K562 (cell line): ENCODE measurements around the gene DAB1. TPM values are rescaled to one million over a fixed set of nuclear protein-coding genes. Genes with fewer than 3 reads are reported as not detected.

ENCODE experiments used
- ATAC-seq: fragments of 200-7000 bp; cut with Tn5 transposase; 3 replicates; pipeline ENCODE4 v1.9.1; 2020; ENCODE audit warnings: moderate library complexity
- BruUV-seq: library from RNA; stranded (reverse); fragments of 400-500 nt; replicated peaks from 2 replicates; lab custom pipeline; 2021; lab: Mats Ljungman, UMichigan
- CTCF ChIA-PET: fragments of 300-600 bp; formaldehyde crosslinking; extraction: SDS; loops from one replicate; lab custom pipeline; 2021; ENCODE audit warnings: low intra/inter-chr PET ratio; lab: Yijun Ruan, JAX
- POLR2A ChIA-PET: fragments of 300-600, 350-650 bp; sonication (Branson Sonifier 250); formaldehyde crosslinking; extraction: SDS; loops from one replicate; lab custom pipeline; 2021; ENCODE audit warnings: antibody characterized with exemption, inconsistent platforms; lab: Yijun Ruan, JAX
- DNase-seq, 4 experiments: peaks; one replicate each; pipeline versions ENCODE4 v3.0.0 to v3.0.0-alpha.2; 2011 to 2018; ENCODE audit warnings: low spot score in 3 of 4, mixed read lengths in 3 of 4; ENCODE audit errors: extremely low read depth in 1 of 4
- FAIRE-seq: peaks from 2 replicates; lab custom pipeline; 2011; peaks lifted over from hg19 to GRCh38; lab: Jason Lieb, UNC
- H2AFZ ChIP-seq: 2 replicates; pipeline ENCODE4 v1.6.0; 2011; ENCODE audit warnings: low read depth, low read length, control low read depth, inconsistent platforms
- H3K27ac ChIP-seq: fragments of 200-600 bp; 3 replicates; pipeline ENCODE4 v1.8.0; 2011; ENCODE audit warnings: low read depth, mild to moderate bottlenecking, control low read depth, inconsistent platforms, low read length, moderate library complexity, mixed read lengths; ENCODE audit errors: extremely low read depth
- H3K27me3 ChIP-seq, 2 experiments: fragments of 300-600 bp in 1 of 2; 2 replicates in 1 of 2; 3 replicates in 1 of 2; pipeline versions ENCODE4 v1.6.0 to v1.8.0; 2011; ENCODE audit warnings: inconsistent platforms in 2 of 2, low read length in 2 of 2, mild to moderate bottlenecking in 1 of 2, mixed read lengths in 1 of 2, moderate library complexity in 1 of 2; ENCODE audit not compliant: control insufficient read depth in 2 of 2, insufficient read depth in 2 of 2
- H3K36me3 ChIP-seq: fragments of 300-600 bp; 3 replicates; pipeline ENCODE4 v1.8.0; 2011; ENCODE audit warnings: mild to moderate bottlenecking, low read length, inconsistent platforms; ENCODE audit not compliant: control insufficient read depth, insufficient read depth
- H3K4me1 ChIP-seq, 2 experiments: fragments of 200-600 bp in 1 of 2; replicated peaks in 1 of 2; 2 replicates in 1 of 2; 3 replicates in 1 of 2; pipeline versions ENCODE4 v1.5.1 to v1.8.0; 2011; ENCODE audit warnings: inconsistent platforms in 2 of 2, low read length in 2 of 2, mild to moderate bottlenecking in 1 of 2, mixed read lengths in 1 of 2, moderate library complexity in 1 of 2; ENCODE audit not compliant: control insufficient read depth in 2 of 2, insufficient read depth in 2 of 2
- H3K4me2 ChIP-seq: 2 replicates; pipeline ENCODE4 v1.6.1; 2011; ENCODE audit warnings: low read length, control low read depth, inconsistent platforms, mixed read lengths; ENCODE audit not compliant: insufficient read depth
- H3K4me3 ChIP-seq: fragments of 200-600 bp; sonication (generic), shearing (Covaris generic); 2 replicates; pipeline ENCODE4 v1.5.1; 2016; ENCODE audit warnings: control low read depth, inconsistent platforms
- H3K79me2 ChIP-seq: fragments of 200-600 bp; 3 replicates; pipeline ENCODE4 v1.8.0; 2011; ENCODE audit warnings: low read length, inconsistent platforms; ENCODE audit not compliant: control insufficient read depth, insufficient read depth
- H3K9ac ChIP-seq, 2 experiments: 2 replicates each; pipeline versions ENCODE4 v1.6.0 to v1.6.1; 2011; ENCODE audit warnings: low read depth in 2 of 2, low read length in 2 of 2, control low read depth in 1 of 2, inconsistent platforms in 1 of 2, mild to moderate bottlenecking in 1 of 2, mixed read lengths in 1 of 2; ENCODE audit not compliant: insufficient read depth in 1 of 2
- H3K9me1 ChIP-seq: one replicate; pipeline ENCODE4 v1.6.0; 2011; ENCODE audit warnings: inconsistent platforms, mild to moderate bottlenecking, low read length, moderate library complexity; ENCODE audit not compliant: control insufficient read depth, insufficient read depth
- H3K9me3 ChIP-seq: replicated peaks from 2 replicates; pipeline ENCODE4 v1.5.1; 2011; ENCODE audit warnings: low read depth, low read length, inconsistent platforms; ENCODE audit not compliant: control insufficient read depth, insufficient read depth
- H4K20me1 ChIP-seq: replicated peaks from 2 replicates; pipeline ENCODE4 v1.6.1; 2011; ENCODE audit warnings: low read length, inconsistent platforms, mixed read lengths; ENCODE audit not compliant: control insufficient read depth, insufficient read depth
- ARID3B ChIP-seq: fragments of 250-450 bp; sonication (Bioruptor Pico); IDR thresholded peaks from 2 replicates; pipeline ENCODE4 v1.4.0; 2020; ENCODE audit warnings: borderline replicate concordance
- ATF2 ChIP-seq: sonication (generic); formaldehyde crosslinking; IDR thresholded peaks from 2 replicates; pipeline ENCODE4 v1.8.1; 2022; ENCODE audit warnings: missing genetic modification reagents
- CTCF ChIP-seq, 3 experiments: IDR thresholded peaks in 2 of 3; conservative IDR thresholded peaks in 1 of 3; 2 replicates each; pipeline ENCODE4 v1.5.1; 2011 to 2012; ENCODE audit warnings: low read length in 3 of 3, mild to moderate bottlenecking in 3 of 3, control low read depth in 2 of 3, improper control_type of control experiment in 1 of 3, inconsistent platforms in 1 of 3, low read depth in 1 of 3, mixed read lengths in 1 of 3, moderate library complexity in 1 of 3; ENCODE audit not compliant: insufficient read depth in 2 of 3
- ESRRA ChIP-seq: fragments of 450-650 bp; IDR thresholded peaks from 2 replicates; pipeline ENCODE4 v1.6.1; 2014; ENCODE audit warnings: low read depth, mild to moderate bottlenecking, moderate library complexity, borderline replicate concordance
- LCOR ChIP-seq: sonication (generic); formaldehyde crosslinking; IDR thresholded peaks from 2 replicates; pipeline ENCODE4 v1.8.0; 2022; ENCODE audit warnings: mild to moderate bottlenecking, missing genetic modification reagents
- MCM5 ChIP-seq: fragments of 450-650 bp; IDR thresholded peaks from 2 replicates; pipeline ENCODE4 v1.6.1; 2016; ENCODE audit warnings: low read depth
- SRSF3 ChIP-seq: fragments of 200-400 bp; formaldehyde crosslinking; IDR thresholded peaks from 2 replicates; pipeline ENCODE4 v1.6.1; 2016; ENCODE audit warnings: mild to moderate bottlenecking, low read length, moderate library complexity; ENCODE audit not compliant: insufficient read depth
- WGBS: fragments of 100-300 bp; shearing (Covaris generic); methylation state at CpG from one replicate; pipeline ENCODE4 v1.1.6; 2016; ENCODE audit warnings: low coverage, mixed read lengths; ENCODE audit not compliant: insufficient coverage; ENCODE audit errors: missing lambda C conversion rate; 5-methylcytosine and 5-hydroxymethylcytosine counted together
- in situ Hi-C: fragments of 300-500 bp; cut with MboI; formaldehyde crosslinking; loops from 4 replicates; pipeline ENCODE4 v1.15.0; 2018; ENCODE audit warnings: inconsistent platforms, mixed read lengths
- intact Hi-C: fragments of 100-400 bp; cut with micrococcal nuclease; formaldehyde crosslinking; loops from 2 replicates; pipeline ENCODE4 v1.14.2; 2022
- polyA plus RNA-seq, 8 experiments: library from polyadenylated mRNA; depleted of rRNA in 4 of 8; stranded (reverse) in 5 of 8; unstranded in 3 of 8; fragments of >200 nt; fragmentation: Nextera tagmentation in 2 of 8; fragmentation: Illumina TruSeq in 1 of 8; extraction: Ambion mirVana in 2 of 8; extraction: Trizol in 1 of 8; gene quantifications; 2 replicates each; pipeline versions ENCODE4 v1.2.1 to v1.2.3, GENCODE V29; 2011 to 2014; ENCODE audit warnings: inconsistent platforms in 1 of 8, missing spikeins in 1 of 8
- total RNA-seq, 7 experiments: library from RNA; depleted of rRNA in 6 of 7; stranded (reverse); fragments of >200 nt in 6 of 7; fragmentation: Illumina TruSeq in 2 of 7; extraction: Trizol in 2 of 7; gene quantifications; 2 replicates each; pipeline versions ENCODE4 v1.2.1 to v1.2.3, GENCODE V29; 2011 to 2021; ENCODE audit warnings: low replicate concordance in 1 of 7

Gene DAB1
- total and polyA plus RNA-seq, 9 of the 15 experiments (the other 6 are each of a cell fraction or from before 2014, with no cell fraction given) = not detected

GRCh38 chr1:57124768-57125446 is 299.0 kb downstream of the DAB1 start:
- Histone ChIP-seq H3K4me2 (no peak overlapping the region), H3K4me3 (no peak overlapping the region), H3K27ac (no peak overlapping the region), H3K9me3 (no peaks in the 10 kb centered on the region), H3K79me2 (no peaks in the 10 kb centered on the region), H4K20me1 (no peaks in the 10 kb centered on the region), H3K9ac (no peak overlapping the region), H3K9me1 (no peaks in the 10 kb centered on the region), H3K36me3 (no peaks in the 10 kb centered on the region), H3K4me1 (no peaks in the 10 kb centered on the region), H2AFZ (no peak overlapping the region), H3K27me3 (no peaks in the 10 kb centered on the region)
- BruUV-seq = no TSS peak
- in situ Hi-C loops = no loop called here
- DNase-seq (no peak), FAIRE-seq (no peak), ATAC-seq (no peak)
- ChIA-PET CTCF (no interaction called here), POLR2A (no interaction called here)
- 0% methylated on average over 5 of the region's 5 CpGs for WGBS
- TF ChIP-seq CTCF (IDR thresholded peaks at IDR 0.05 in 2 of 3, conservative IDR thresholded peaks at IDR 0.05 in 1 of 3; ENCODE audit: insufficient read depth in 2 of 3, low read depth in 1 of 3, low read length in 3 of 3) (peak in 2 of 3 experiments; percentile 29 to 31; a peak in 1 of 6 replicates), ESRRA (no peak)
- intact Hi-C loops = no loop called here

- Histone ChIP-seq H3K4me3 (no peak overlapping the region), H3K9me1 (no peaks in the 10 kb centered on the region), H3K27ac (no peak overlapping the region), H3K36me3 (no peaks in the 10 kb centered on the region), H3K9me3 (no peaks in the 10 kb centered on the region), H3K4me1 (no peaks in the 10 kb centered on the region), H3K27me3 (no peaks in the 10 kb centered on the region), H3K9ac (no peak overlapping the region), H4K20me1 (no peaks in the 10 kb centered on the region), H3K4me2 (no peak overlapping the region), H3K79me2 (no peaks in the 10 kb centered on the region), H2AFZ (no peak overlapping the region)
- ATAC-seq (no peak), DNase-seq (no peak), FAIRE-seq (no peak)
- POLR2A ChIA-PET = no interaction called here
- intact Hi-C loops (no loop called here), in situ Hi-C loops (no loop called here)
- 4% methylated on average over 2 of the region's 2 CpGs for WGBS
- no TSS peak for BruUV-seq
- CTCF ChIA-PET = no interaction called here
- TF ChIP-seq ARID3B (CRISPR knock-in tag) = no peak
- TF ChIP-seq ATF2 (CRISPR knock-in tag) = no peak
- TF ChIP-seq SRSF3 = no peak
- TF ChIP-seq MCM5 = no peak
- TF ChIP-seq LCOR (CRISPR knock-in tag) = no peak
Measured at GRCh38 chr1:57124170-57124569, 299.7 kb downstream of the DAB1 start.
